ENCODE results near the gene C1orf35. TPM values are rescaled to one million over a fixed set of nuclear protein-coding genes. Genes with fewer than 3 reads are reported as not detected.

Gene C1orf35
- total and polyA plus RNA-seq, 2 of the 8 experiments (the other 6 are each of a cell fraction or from before 2014, with no cell fraction given) = 18.6 to 19.9 TPM

DNA sequence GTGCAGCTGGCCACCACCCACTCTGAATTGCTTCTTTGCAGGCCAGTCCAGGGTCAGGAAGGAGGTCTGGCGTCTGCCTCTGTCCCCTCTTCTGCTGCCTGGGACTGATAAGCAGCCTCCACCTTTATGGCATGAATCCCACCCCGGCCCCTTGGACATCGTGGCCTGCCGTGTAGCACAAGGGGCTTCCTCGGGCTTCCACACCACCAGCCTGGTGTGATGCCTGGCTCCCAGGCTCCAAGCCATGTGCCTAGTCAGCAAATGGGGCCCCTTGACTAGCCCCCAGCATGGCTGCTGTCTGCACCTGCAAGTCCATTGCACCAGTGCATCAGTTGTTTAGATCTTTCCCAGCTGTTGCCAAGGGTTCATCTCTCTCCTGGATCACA lies 30.5 kb downstream of the C1orf35 start:
- H3K27ac ChIP-seq (ENCODE audit: low read depth, low read length) = no peak overlapping the region
- no peaks in the 10 kb centered on the region for H3K79me2 ChIP-seq (ENCODE audit: control insufficient read depth in 1 of 2, insufficient read depth in 2 of 2, low read length in 2 of 2)
- no peak overlapping the region for H2AFZ ChIP-seq (ENCODE audit: low read length)
- no peak overlapping the region for H2BK5ac ChIP-seq (ENCODE audit: low read depth, low read length)
- H3K18ac ChIP-seq (ENCODE audit: extremely low read depth, low read length) = no peak overlapping the region
- H3K23ac ChIP-seq (ENCODE audit: insufficient read length) = no peak overlapping the region
- FAIRE-seq (no peak), DNase-seq (ENCODE audit: low read depth in 1 of 2, low spot score in 2 of 2) (no peak)
- H2BK15ac ChIP-seq (ENCODE audit: low read length) = no peak overlapping the region
- no peaks in the 10 kb centered on the region for H3K79me1 ChIP-seq (ENCODE audit: low read depth, low read length)
- 69% methylated on average over 5 of the region's 5 CpGs; no CpG with 5 or more reads in 1 of the 2 experiments for WGBS, 2 experiments (ENCODE audit: extremely low coverage in 1 of 2, insufficient coverage in 1 of 2, insufficient read length in 1 of 2, insufficient replicate concordance in 2 of 2, low coverage in 1 of 2, low lambda C conversion rate in 2 of 2, missing lambda C conversion rate in 1 of 2)
- no peak overlapping the region for H2AK5ac ChIP-seq (ENCODE audit: low read depth, low read length)
- H3K4me2 ChIP-seq (ENCODE audit: insufficient read depth in 1 of 2, low read depth in 2 of 2, low read length in 2 of 2) = no peak overlapping the region
- H3K23me2 ChIP-seq (ENCODE audit: low read depth, low read length) = peaks cover 25% of the 10 kb centered on the region; the same call in 1 of the 2 replicates
- no peak overlapping the region for H3K4ac ChIP-seq (replicated peaks; ENCODE audit: insufficient read length, low read depth, low read length)
- no peak overlapping the region for H3K9ac ChIP-seq (replicated peaks in 1 of 4; ENCODE audit: extremely low read depth in 1 of 4, low read depth in 3 of 4, low read length in 3 of 4)
- H3K36me3 ChIP-seq (ENCODE audit: control insufficient read depth in 2 of 4, insufficient read depth in 4 of 4, low read length in 3 of 4) = no peaks in the 10 kb centered on the region
- peaks cover 0 to 8% (median 0%) of the 10 kb centered on the region in 4 experiments; a peak in 4 of 7 replicates for H3K4me1 ChIP-seq (replicated peaks in 1 of 4; ENCODE audit: control insufficient read depth in 3 of 4, insufficient read depth in 4 of 4, low read length in 3 of 4)
- no peak overlapping the region for H2BK20ac ChIP-seq (ENCODE audit: low read length)
- peaks cover 20 to 90% (median 85%) of the 10 kb centered on the region in 4 experiments for H3K27me3 ChIP-seq (replicated peaks in 1 of 4; ENCODE audit: control insufficient read depth in 3 of 4, extremely low read depth in 1 of 4, insufficient read depth in 3 of 4, low read length in 3 of 4)
- no peak overlapping the region for H4K91ac ChIP-seq (replicated peaks; ENCODE audit: insufficient read length, low read length)
- H3K9me3 ChIP-seq (ENCODE audit: insufficient read depth in 2 of 2, low read depth in 1 of 2, low read length in 1 of 2) = no peaks in the 10 kb centered on the region
- H2BK120ac ChIP-seq (replicated peaks; ENCODE audit: low read depth, low read length) = no peak overlapping the region
- no peak overlapping the region for H3K4me3 ChIP-seq (ENCODE audit: extremely low read depth in 1 of 4, insufficient read depth in 2 of 4, low read depth in 3 of 4, low read length in 4 of 4)
- peaks cover 2 to 24% of the 10 kb centered on the region in 2 experiments for H4K20me1 ChIP-seq (replicated peaks in 1 of 2; ENCODE audit: control insufficient read depth in 1 of 2, insufficient read depth in 2 of 2, low read length in 2 of 2)
- H4K8ac ChIP-seq (ENCODE audit: extremely low read depth, insufficient read depth, low read length) = no peak overlapping the region; the same call in 1 of the 2 replicates
- no peak overlapping the region for H3K56ac ChIP-seq (replicated peaks; ENCODE audit: insufficient read length, low read depth, low read length)
- H3K14ac ChIP-seq (ENCODE audit: insufficient read length) = no peak overlapping the region
- CTCF ChIA-PET (ENCODE audit: partially characterized antibody) = interaction anchor here (1.9 to 6.2 kb wide), 6 partner anchors 12 to 73 kb away, joined by 4 to 115 read pairs (median 11); partner anchors contain the start of gene WNT3A
- POLR2A ChIA-PET (ENCODE audit: partially characterized antibody) = interaction anchor here (0.7 kb wide), 1 partner anchor 69 kb away, joined by 3 read pairs; no protein-coding TSS in a partner anchor
- H2BK12ac ChIP-seq (ENCODE audit: low read depth, low read length) = no peak overlapping the region
- no peak overlapping the region for H4K5ac ChIP-seq (ENCODE audit: insufficient read length, low read depth, low read length)
- TF ChIP-seq, protein P1, sequence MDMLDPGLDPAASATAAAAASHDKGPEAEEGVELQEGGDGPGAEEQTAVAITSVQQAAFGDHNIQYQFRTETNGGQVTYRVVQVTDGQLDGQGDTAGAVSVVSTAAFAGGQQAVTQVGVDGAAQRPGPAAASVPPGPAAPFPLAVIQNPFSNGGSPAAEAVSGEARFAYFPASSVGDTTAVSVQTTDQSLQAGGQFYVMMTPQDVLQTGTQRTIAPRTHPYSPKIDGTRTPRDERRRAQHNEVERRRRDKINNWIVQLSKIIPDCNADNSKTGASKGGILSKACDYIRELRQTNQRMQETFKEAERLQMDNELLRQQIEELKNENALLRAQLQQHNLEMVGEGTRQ (IDR thresholded peaks at IDR 0.05; ENCODE audit: low read length) = no peak
- TF ChIP-seq HDAC2 (IDR thresholded peaks at IDR 0.05; ENCODE audit: borderline replicate concordance in 1 of 2, low read depth in 2 of 2, low read length in 2 of 2) (no peak), SUZ12 (IDR thresholded peaks at IDR 0.05; ENCODE audit: low read length) (no peak), SRF (IDR thresholded peaks at IDR 0.05; ENCODE audit: low read depth, low read length) (no peak), NANOG (IDR thresholded peaks at IDR 0.05; ENCODE audit: insufficient read depth, low read depth, low read length, poor library complexity, severe bottlenecking) (no peak), SIX5 (IDR thresholded peaks at IDR 0.05; ENCODE audit: low read depth, low read length) (no peak), JUND (IDR thresholded peaks at IDR 0.05; ENCODE audit: low read length) (no peak), SP4 (IDR thresholded peaks at IDR 0.05; ENCODE audit: low read length) (no peak), BACH1 (IDR thresholded peaks at IDR 0.05; ENCODE audit: low read length) (no peak), GABPA (IDR thresholded peaks at IDR 0.05; ENCODE audit: borderline replicate concordance, insufficient read depth, low read length) (no peak), RXRA (IDR thresholded peaks at IDR 0.05; ENCODE audit: insufficient read depth, low read depth, low read length) (no peak), RNF2 (IDR thresholded peaks at IDR 0.05; ENCODE audit: borderline replicate concordance, low read depth, low read length, missing control alignments, poor library complexity, severe bottlenecking) (no peak)
